Thyroid gland (tissue), 4 donors: ENCODE results near the gene PRSS36.
A peak's percentile ranks its signal among the peaks of the same experiment; 100 is the strongest.

Source experiments
- POLR2A ChIP-seq, 2 donors: fragments of 450-650 bp; IDR thresholded peaks; one replicate each; pipeline ENCODE4 v1.6.1; 2017; ENCODE audit warnings: antibody characterized with exemption in 2 of 2, mild to moderate bottlenecking in 2 of 2, moderate library complexity in 1 of 2
- TF ChIP-seq, protein P1 (sequence below), 6 experiments: fragments of 200-600 bp in 3 of 6; fragments of 450-650 bp in 3 of 6; sonication (generic) in 3 of 6; IDR thresholded peaks; one replicate each; pipeline ENCODE4 v1.5.1; 2016 to 2019; ENCODE audit warnings: antibody characterized with exemption in 6 of 6, mild to moderate bottlenecking in 2 of 6, inconsistent platforms in 1 of 6, moderate library complexity in 1 of 6

DNA sequence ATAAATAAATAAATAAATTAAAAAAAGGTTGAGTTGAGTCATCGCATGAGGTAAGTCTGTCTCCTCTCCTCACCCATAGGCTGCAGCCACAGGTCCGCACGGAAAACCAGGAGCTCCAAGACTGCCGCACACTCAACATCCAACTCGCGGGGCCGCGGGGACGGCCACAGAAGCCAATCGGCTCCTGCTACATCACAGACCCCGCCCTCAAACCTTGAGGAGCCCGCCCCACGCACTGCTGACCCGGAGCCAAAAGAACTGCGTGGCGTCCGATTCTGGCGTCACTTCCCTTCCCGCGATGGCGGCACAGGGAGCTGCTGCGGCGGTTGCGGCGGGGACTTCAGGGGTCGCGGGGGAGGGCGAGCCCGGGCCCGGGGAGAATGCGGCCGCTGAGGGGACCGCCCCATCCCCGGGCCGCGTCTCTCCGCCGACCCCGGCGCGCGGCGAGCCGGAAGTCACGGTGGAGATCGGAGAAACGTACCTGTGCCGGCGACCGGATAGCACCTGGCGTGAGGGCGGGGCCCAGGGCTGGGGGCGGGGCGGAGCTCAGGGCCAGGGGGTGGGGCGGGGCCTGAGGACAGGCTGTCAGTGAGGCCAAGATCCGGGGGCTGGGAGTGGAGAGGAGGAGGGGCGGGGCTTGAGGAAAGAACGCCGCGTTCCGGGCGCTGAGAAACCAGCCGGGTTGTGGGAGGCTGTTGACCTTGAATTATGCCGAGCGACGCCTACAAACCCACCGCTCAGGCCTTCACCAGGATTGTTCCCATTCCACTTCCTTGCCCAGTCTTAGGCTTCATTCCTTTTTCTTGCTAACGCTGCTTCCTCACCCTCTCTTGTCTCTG lies 32.3 kb downstream of the PRSS36 start, which contains the start of gene KAT8:
- TF ChIP-seq, protein P1, sequence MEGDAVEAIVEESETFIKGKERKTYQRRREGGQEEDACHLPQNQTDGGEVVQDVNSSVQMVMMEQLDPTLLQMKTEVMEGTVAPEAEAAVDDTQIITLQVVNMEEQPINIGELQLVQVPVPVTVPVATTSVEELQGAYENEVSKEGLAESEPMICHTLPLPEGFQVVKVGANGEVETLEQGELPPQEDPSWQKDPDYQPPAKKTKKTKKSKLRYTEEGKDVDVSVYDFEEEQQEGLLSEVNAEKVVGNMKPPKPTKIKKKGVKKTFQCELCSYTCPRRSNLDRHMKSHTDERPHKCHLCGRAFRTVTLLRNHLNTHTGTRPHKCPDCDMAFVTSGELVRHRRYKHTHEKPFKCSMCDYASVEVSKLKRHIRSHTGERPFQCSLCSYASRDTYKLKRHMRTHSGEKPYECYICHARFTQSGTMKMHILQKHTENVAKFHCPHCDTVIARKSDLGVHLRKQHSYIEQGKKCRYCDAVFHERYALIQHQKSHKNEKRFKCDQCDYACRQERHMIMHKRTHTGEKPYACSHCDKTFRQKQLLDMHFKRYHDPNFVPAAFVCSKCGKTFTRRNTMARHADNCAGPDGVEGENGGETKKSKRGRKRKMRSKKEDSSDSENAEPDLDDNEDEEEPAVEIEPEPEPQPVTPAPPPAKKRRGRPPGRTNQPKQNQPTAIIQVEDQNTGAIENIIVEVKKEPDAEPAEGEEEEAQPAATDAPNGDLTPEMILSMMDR (IDR thresholded peaks at IDR 0.05): no peak
- peak; percentile 63 to 89 for TF ChIP-seq POLR2A (IDR thresholded peaks at IDR 0.05)
